DMS 273 (cell line): ENCODE data around the gene PCDHGA12.
"Not testable (repeated sequence)": the region's sequence is repeated elsewhere in the genome, so short reads cannot be mapped to it uniquely, and the experiment has no call there.

ENCODE experiments used
- DNase-seq: peaks from one replicate; lab custom pipeline; 2025; ENCODE audit not compliant: unreplicated experiment; lab: John Stamatoyannopoulos, UW

PCDHGA12 gene

GRCh38 chr5:141430332-141431113, at the start of gene PCDHGA12:
Gene PCDHGA12 (plus strand): TSS chr5:141430507. CDS start chr5:141430760, 253 bp downstream.
- DNase-seq = no peak

GRCh38 chr5:141382469-141383294, 47.6 kb upstream of the PCDHGA12 start, which contains the start of gene PCDHGA7:
Gene PCDHGA7 (plus strand): TSS chr5:141382742. CDS start chr5:141382900, 158 bp downstream.
- DNase-seq = no peak

- DNase-seq = no peak
Observed at GRCh38 chr5:141383345-141383744, 47.0 kb upstream of the PCDHGA12 start.

DNA sequence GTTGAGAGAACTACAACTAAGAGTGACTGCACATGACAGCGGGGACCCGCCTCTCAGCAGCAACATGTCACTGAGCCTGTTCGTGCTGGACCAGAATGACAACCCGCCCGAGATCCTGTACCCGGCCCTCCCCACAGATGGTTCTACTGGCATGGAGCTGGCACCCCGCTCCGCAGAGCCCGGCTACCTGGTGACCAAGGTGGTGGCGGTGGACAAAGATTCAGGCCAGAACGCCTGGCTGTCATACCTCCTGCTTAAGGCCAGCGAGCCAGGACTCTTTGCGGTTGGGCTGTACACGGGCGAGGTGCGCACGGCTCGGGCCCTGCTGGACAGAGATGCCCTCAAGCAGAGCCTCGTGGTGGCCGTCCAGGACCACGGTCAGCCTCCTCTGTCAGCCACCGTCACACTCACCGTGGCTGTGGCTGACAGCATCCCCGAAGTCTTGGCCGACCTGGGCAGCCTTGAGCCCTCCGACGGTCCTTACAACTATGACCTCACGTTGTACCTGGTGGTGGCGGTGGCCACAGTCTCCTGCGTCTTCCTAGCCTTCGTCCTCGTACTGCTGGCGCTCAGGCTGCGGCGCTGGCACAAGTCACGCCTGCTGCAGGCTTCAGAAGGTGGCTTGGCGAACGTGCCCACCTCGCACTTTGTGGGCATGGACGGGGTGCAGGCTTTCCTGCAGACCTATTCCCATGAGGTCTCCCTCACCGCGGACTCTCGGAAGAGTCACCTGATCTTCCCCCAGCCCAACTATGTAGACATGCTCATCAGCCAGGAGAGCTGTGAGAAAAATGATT, 45.6 kb upstream of the PCDHGA12 start:
- DNase-seq = no peak

GRCh38 chr5:141387557-141388311, 42.6 kb upstream of the PCDHGA12 start, which contains the start of gene PCDHGB4:
Gene PCDHGB4 (plus strand): TSS chr5:141387698. CDS start chr5:141387885, 187 bp downstream.
- DNase-seq = not testable (repeated sequence)

DNA sequence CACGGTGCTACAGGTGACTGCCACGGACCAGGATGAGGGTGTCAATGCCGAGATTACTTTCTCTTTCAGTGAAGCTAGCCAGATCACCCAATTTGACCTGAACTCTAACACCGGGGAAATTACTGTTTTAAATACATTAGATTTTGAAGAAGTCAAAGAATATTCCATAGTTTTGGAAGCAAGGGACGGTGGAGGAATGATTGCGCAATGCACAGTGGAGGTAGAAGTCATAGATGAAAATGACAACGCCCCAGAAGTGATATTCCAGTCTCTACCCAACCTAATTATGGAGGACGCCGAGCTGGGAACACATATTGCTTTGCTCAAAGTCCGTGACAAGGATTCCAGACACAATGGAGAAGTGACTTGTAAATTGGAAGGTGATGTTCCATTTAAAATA, 41.6 kb upstream of the PCDHGA12 start:
- no peak for DNase-seq

GRCh38 chr5:141389153-141390042, 40.9 kb upstream of the PCDHGA12 start:
- no peak for DNase-seq

GRCh38 chr5:141392429-141393198, 37.7 kb upstream of the PCDHGA12 start, which contains the start of gene PCDHGA8:
Gene PCDHGA8 (plus strand): TSS chr5:141392633. CDS start chr5:141392814, 181 bp downstream.
- DNase-seq = peak; percentile 46

- no peak for DNase-seq
Observed at GRCh38 chr5:141393267-141393666, 37.0 kb upstream of the PCDHGA12 start.

DNA sequence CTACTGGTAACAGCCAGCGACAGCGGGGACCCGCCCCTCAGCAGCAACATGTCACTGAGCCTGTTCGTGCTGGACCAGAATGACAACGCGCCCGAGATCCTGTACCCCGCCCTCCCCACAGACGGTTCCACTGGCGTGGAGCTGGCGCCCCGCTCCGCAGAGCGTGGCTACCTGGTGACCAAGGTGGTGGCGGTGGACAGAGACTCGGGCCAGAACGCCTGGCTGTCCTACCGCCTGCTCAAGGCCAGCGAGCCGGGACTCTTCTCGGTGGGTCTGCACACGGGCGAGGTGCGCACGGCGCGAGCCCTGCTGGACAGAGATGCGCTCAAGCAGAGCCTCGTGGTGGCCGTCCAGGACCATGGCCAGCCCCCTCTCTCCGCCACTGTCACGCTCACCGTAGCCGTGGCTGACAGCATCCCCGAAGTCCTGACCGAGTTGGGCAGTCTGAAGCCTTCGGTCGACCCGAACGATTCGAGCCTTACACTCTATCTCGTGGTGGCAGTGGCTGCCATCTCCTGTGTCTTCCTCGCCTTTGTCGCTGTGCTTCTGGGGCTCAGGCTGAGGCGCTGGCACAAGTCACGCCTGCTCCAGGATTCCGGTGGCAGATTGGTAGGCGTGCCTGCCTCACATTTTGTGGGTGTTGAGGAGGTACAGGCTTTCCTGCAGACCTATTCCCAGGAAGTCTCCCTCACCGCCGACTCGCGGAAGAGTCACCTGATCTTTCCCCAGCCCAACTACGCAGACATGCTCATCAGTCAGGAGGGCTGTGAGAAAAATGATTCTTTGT, 35.7 kb upstream of the PCDHGA12 start:
- DNase-seq = not testable (repeated sequence)

DNA sequence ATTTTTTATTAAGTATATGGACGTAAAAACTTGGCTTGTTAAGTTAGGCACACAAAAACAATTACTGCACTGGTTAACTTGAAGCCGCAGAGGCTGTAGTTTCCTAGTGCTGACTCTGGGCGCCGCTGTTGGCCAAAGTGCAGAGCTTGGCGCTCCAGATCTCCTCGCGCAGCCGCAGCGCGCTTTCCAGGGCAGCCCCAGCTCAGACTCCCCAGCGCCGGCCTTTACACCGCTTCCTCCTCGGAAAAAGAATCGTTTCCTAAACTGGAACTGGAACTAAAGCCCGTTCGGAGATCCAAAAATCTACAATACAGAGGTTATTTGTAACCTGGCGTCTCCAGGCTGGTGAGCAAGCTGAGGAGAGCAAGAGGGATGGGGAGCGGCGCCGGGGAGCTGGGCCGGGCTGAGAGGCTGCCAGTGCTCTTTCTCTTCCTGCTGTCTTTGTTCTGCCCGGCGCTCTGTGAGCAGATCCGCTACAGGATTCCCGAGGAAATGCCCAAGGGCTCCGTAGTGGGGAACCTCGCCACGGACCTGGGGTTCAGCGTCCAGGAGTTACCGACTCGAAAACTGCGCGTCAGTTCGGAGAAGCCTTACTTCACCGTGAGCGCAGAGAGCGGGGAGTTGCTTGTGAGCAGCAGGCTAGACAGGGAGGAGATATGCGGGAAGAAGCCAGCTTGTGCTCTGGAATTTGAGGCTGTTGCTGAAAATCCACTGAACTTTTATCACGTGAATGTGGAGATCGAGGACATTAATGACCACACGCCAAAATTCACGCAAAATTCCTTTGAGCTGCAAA, 32.4 kb upstream of the PCDHGA12 start, which contains the start of gene PCDHGB5:
Gene PCDHGB5, plus strand, starts transcription at position 192 of the 796 bp plus-strand sequence. Its CDS starts 181 bp downstream, at position 373.
- DNase-seq = not testable (repeated sequence)

GRCh38 chr5:141398608-141399007, 31.7 kb upstream of the PCDHGA12 start:
- DNase-seq = no peak

DNA sequence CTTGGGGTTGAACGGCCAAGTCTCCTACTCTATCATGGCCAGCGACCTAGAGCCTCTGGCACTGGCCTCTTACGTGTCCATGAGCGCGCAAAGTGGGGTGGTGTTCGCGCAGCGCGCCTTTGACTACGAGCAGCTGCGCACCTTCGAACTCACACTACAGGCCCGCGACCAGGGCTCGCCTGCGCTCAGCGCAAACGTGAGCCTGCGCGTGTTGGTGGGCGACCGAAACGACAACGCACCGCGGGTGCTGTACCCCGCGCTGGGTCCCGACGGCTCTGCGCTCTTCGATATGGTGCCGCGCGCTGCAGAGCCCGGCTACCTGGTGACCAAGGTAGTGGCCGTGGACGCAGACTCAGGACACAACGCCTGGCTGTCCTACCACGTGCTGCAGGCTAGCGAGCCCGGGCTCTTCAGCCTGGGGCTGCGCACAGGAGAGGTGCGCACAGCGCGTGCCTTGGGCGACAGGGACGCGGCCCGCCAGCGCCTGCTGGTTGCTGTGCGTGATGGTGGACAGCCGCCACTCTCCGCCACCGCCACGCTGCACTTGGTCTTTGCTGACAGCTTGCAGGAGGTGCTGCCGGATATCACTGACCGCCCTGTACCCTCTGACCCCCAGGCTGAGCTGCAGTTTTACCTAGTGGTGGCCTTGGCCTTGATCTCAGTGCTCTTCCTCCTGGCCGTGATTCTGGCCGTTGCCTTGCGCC, 30.6 kb upstream of the PCDHGA12 start:
- DNase-seq = no peak

DNA sequence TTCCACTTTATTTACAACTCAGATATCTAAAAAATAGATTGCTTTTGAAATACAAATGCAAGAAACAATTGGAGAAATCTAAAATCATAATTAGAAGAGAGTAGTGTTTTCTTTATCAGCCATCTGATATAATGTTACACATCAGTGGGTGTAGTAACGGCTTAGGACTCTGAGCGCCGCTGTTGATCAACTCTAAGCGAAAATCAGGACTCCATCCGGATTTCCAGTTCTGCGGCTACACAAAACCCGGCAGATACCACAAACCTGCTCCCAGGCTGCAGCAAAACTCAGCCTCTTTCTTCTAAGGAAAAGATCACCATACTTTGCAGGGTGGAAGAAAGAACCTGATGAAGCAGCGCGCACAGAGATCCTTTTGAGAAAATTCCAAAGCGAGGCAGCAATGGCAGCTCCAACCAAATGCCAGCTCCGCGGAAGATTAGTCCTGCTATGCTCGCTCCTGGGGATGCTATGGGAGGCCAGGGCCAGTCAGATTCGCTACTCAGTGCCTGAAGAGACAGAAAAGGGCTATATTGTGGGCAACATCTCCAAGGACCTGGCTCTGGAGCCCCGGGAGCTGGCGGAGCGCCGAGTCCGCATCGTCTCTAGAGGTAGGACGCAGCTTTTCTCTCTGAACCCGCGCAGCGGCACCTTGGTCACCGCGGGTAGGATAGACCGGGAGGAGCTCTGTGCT, 27.6 kb upstream of the PCDHGA12 start, which contains the start of gene PCDHGA9:
Gene PCDHGA9, plus strand, starts transcription at position 226 of the 691 bp plus-strand sequence. Its CDS starts 175 bp downstream, at position 401.
- peak; percentile 51 for DNase-seq

DNA sequence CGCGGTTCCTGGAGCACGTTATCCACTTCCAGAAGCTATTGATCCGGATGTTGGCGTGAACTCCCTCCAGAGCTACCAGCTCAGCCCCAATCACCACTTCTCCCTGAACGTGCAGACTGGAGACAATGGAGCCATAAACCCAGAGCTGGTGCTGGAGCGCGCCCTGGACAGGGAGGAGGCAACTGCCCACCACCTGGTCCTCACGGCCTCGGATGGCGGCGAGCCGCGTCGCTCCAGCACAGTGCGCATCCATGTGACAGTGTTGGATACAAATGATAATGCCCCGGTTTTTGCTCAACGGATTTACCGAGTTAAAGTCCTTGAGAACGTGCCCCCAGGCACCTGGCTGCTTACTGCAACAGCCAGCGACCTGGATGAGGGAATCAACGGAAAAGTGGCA, 26.9 kb upstream of the PCDHGA12 start:
- no peak for DNase-seq
